OCI-LY7 (cell line): ENCODE measurements around the gene IMPA2. TPM values are rescaled to one million over a fixed set of nuclear protein-coding genes. Genes with fewer than 3 reads are reported as not detected.

ENCODE experiments used
- BruUV-seq: library from RNA; stranded (reverse); fragments of 400-500 nt; replicated peaks from 2 replicates; lab custom pipeline; 2021; lab: Mats Ljungman, UMichigan
- CTCF ChIA-PET: fragments of 300-600 bp; sonication (Branson Sonifier 250); formaldehyde crosslinking; loops from one replicate; lab custom pipeline; 2022; ENCODE audit warnings: antibody characterized with exemption; ENCODE audit not compliant: unreplicated experiment; lab: Charles Lee
- POLR2A ChIA-PET: fragments of 300-600 bp; sonication (Branson Sonifier 250); formaldehyde crosslinking; loops from one replicate; lab custom pipeline; 2022; ENCODE audit warnings: antibody characterized with exemption; lab: Charles Lee
- DNase-seq: peaks from one replicate; pipeline ENCODE4 v3.0.0-alpha.2; 2015; ENCODE audit warnings: low spot score
- H2AFZ ChIP-seq: fragments of 200-600 bp; sonication (generic), shearing (Covaris generic); 2 replicates; pipeline ENCODE4 v1.6.1; 2014; ENCODE audit warnings: mild to moderate bottlenecking, antibody characterized with exemption, low read length, moderate library complexity
- H3K27ac ChIP-seq: fragments of 200-600 bp; sonication (generic); 2 replicates; pipeline ENCODE4 v1.5.1; 2014; ENCODE audit warnings: mixed run types, low read depth, mild to moderate bottlenecking, moderate library complexity, low read length, inconsistent platforms; ENCODE audit not compliant: poor library complexity, severe bottlenecking
- H3K36me3 ChIP-seq: fragments of 200-600 bp; sonication (generic); 2 replicates; pipeline ENCODE4 v1.6.1; 2014; ENCODE audit warnings: mild to moderate bottlenecking, antibody characterized with exemption, low read length, moderate library complexity, mixed read lengths; ENCODE audit not compliant: insufficient read depth
- H3K4me1 ChIP-seq: fragments of 200-600 bp; sonication (generic); 2 replicates; pipeline ENCODE4 v1.5.1; 2014; ENCODE audit warnings: mild to moderate bottlenecking, low read length; ENCODE audit not compliant: insufficient read depth, poor library complexity, severe bottlenecking
- H3K4me2 ChIP-seq: fragments of 200-600 bp; sonication (generic); 2 replicates; pipeline ENCODE4 v1.6.1; 2014; ENCODE audit warnings: mild to moderate bottlenecking, low read length
- H3K4me3 ChIP-seq: fragments of 200-600 bp; sonication (generic); 2 replicates; pipeline ENCODE4 v1.5.1; 2014; ENCODE audit warnings: mild to moderate bottlenecking, low read depth, low read length; ENCODE audit not compliant: poor library complexity, severe bottlenecking
- H3K79me2 ChIP-seq: fragments of 200-600 bp; sonication (generic); 2 replicates; pipeline ENCODE4 v1.6.1; 2016; ENCODE audit warnings: low read depth, mild to moderate bottlenecking, low read length, moderate library complexity, mixed read lengths; ENCODE audit not compliant: insufficient read depth
- H3K9me2 ChIP-seq: fragments of 200-600 bp; sonication (generic); 2 replicates; pipeline ENCODE4 v1.6.1; 2016; ENCODE audit warnings: mild to moderate bottlenecking, low read length, mixed read lengths; ENCODE audit not compliant: insufficient read depth
- H3K9me3 ChIP-seq: fragments of 200-600 bp; sonication (generic); 2 replicates; pipeline ENCODE4 v1.6.1; 2014; ENCODE audit warnings: mild to moderate bottlenecking, mixed run types, low read length, mixed read lengths
- H4K20me1 ChIP-seq: fragments of 200-600 bp; sonication (generic); 2 replicates; pipeline ENCODE4 v1.6.1; 2014; ENCODE audit warnings: mild to moderate bottlenecking, antibody characterized with exemption, low read length, moderate library complexity, mixed read lengths; ENCODE audit not compliant: insufficient read depth
- EZH2phosphoT487 ChIP-seq: fragments of 200-600 bp; sonication (generic); IDR thresholded peaks from 2 replicates; pipeline ENCODE4 v1.6.1; 2018; ENCODE audit warnings: low read depth, borderline replicate concordance, mild to moderate bottlenecking, mixed run types, antibody characterized with exemption, low read length, moderate library complexity, mixed read lengths
- intact Hi-C: fragments of 100-400 bp; cut with micrococcal nuclease; formaldehyde crosslinking; loops from one replicate; pipeline ENCODE4 v1.10.0; 2022; ENCODE audit not compliant: unreplicated experiment
- total RNA-seq, 2 experiments: library from RNA; depleted of rRNA in 1 of 2; stranded (reverse); fragments of >200 nt in 1 of 2; shearing (Covaris generic) in 1 of 2; gene quantifications; 2 replicates each; pipeline ENCODE4 v1.2.3, GENCODE V29; 2014 to 2022
- TF ChIP-seq, protein P1 (sequence below): fragments of 200-600 bp; sonication (generic); conservative IDR thresholded peaks from 2 replicates; pipeline ENCODE4 v1.5.1; 2014; ENCODE audit warnings: mild to moderate bottlenecking, antibody characterized with exemption, low read length, moderate library complexity, mixed read lengths

The IMPA2 gene
- total RNA-seq, 2 experiments from 2014 or later = 51.9 to 59.0 TPM

GRCh38 chr18:11989966-11990380 lies 8.7 kb downstream of the IMPA2 start:
- no peak for TF ChIP-seq EZH2phosphoT487
- TF ChIP-seq, protein P1, sequence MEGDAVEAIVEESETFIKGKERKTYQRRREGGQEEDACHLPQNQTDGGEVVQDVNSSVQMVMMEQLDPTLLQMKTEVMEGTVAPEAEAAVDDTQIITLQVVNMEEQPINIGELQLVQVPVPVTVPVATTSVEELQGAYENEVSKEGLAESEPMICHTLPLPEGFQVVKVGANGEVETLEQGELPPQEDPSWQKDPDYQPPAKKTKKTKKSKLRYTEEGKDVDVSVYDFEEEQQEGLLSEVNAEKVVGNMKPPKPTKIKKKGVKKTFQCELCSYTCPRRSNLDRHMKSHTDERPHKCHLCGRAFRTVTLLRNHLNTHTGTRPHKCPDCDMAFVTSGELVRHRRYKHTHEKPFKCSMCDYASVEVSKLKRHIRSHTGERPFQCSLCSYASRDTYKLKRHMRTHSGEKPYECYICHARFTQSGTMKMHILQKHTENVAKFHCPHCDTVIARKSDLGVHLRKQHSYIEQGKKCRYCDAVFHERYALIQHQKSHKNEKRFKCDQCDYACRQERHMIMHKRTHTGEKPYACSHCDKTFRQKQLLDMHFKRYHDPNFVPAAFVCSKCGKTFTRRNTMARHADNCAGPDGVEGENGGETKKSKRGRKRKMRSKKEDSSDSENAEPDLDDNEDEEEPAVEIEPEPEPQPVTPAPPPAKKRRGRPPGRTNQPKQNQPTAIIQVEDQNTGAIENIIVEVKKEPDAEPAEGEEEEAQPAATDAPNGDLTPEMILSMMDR = no peak
- H4K20me1 ChIP-seq = no peaks in the 10 kb centered on the region
- intact Hi-C loops = no loop called here

DNA sequence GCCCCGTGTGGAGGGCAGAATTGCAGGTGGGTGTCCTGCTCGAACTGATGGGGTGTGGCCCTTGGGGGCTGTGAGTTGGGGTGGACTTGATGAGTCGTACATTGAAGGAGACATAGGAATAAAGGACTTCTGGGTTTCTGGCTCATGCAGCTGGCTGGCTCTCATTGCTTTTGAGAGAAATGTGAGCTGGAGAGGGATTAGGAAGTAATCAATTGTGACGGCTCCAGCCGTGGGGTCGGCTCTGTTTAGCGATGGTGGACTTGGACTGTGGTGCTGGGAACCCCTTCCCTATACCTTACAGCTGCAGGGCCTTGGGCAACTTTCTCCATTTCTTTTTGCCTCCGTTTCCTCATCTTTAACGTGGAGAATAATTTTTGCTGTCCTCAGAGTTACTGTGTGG lies 9.2 kb downstream of the IMPA2 start:
- Histone ChIP-seq H2AFZ (no peak overlapping the region), H3K4me3 (no peak overlapping the region), H3K4me2 (no peak overlapping the region), H3K4me1 (peaks cover 11% of the 10 kb centered on the region), H4K20me1 (no peaks in the 10 kb centered on the region), H3K9me2 (no peaks in the 10 kb centered on the region), H3K9me3 (no peaks in the 10 kb centered on the region), H3K36me3 (no peaks in the 10 kb centered on the region), H3K27ac (no peak overlapping the region), H3K79me2 (no peaks in the 10 kb centered on the region)
- TF ChIP-seq, protein P1 = no peak
- TF ChIP-seq EZH2phosphoT487 = no peak
- POLR2A ChIA-PET = interaction anchor here (0.6 kb wide), 1 partner anchor 454 kb away, joined by 3 read pairs; no protein-coding TSS in a partner anchor
- intact Hi-C loops = no loop called here
- no TSS peak for BruUV-seq
- no peak for DNase-seq
- CTCF ChIA-PET = no interaction called here

More at GRCh38 chr18:11989966-11990380, 8.7 kb downstream of the IMPA2 start:
- H2AFZ ChIP-seq = no peak overlapping the region
- no peaks in the 10 kb centered on the region for H3K36me3 ChIP-seq
- peaks cover 5% of the 10 kb centered on the region for H3K4me1 ChIP-seq
- BruUV-seq = no TSS peak
- H3K4me2 ChIP-seq = no peak overlapping the region
- POLR2A ChIA-PET = interaction anchor here (0.6 to 0.8 kb wide), 2 partner anchors 10 to 14 kb away, joined by 3 to 5 read pairs; no protein-coding TSS in a partner anchor
- no peak overlapping the region for H3K4me3 ChIP-seq
- no peaks in the 10 kb centered on the region for H3K9me2 ChIP-seq
- no peaks in the 10 kb centered on the region for H3K79me2 ChIP-seq
- no peaks in the 10 kb centered on the region for H3K9me3 ChIP-seq
- DNase-seq = no peak
- no peak overlapping the region for H3K27ac ChIP-seq
- CTCF ChIA-PET = no interaction called here

- ChIA-PET POLR2A (interaction anchor here (0.6 to 0.7 kb wide), 2 partner anchors 21 to 453 kb away, joined by 3 read pairs; no protein-coding TSS in a partner anchor), CTCF (no interaction called here)
- intact Hi-C loops = no loop called here
- Histone ChIP-seq H4K20me1 (no peaks in the 10 kb centered on the region), H3K4me1 (peaks cover 17% of the 10 kb centered on the region), H3K4me2 (no peak overlapping the region), H3K79me2 (no peaks in the 10 kb centered on the region), H3K9me2 (no peaks in the 10 kb centered on the region), H3K9me3 (no peaks in the 10 kb centered on the region), H2AFZ (no peak overlapping the region), H3K27ac (no peak overlapping the region), H3K36me3 (no peaks in the 10 kb centered on the region), H3K4me3 (no peak overlapping the region)
- DNase-seq = no peak
- no peak for TF ChIP-seq EZH2phosphoT487
- TF ChIP-seq, protein P1 = no peak
- BruUV-seq = no TSS peak
Measured at GRCh38 chr18:11991021-11991795, 9.9 kb downstream of the IMPA2 start.
